ENCODE results near the gene KIRREL3. TPM values are rescaled to one million over a fixed set of nuclear protein-coding genes. Genes with fewer than 3 reads are reported as not detected.

Gene KIRREL3
- total and polyA plus RNA-seq, 5 donors from 2014 or later, result not detected

DNA sequence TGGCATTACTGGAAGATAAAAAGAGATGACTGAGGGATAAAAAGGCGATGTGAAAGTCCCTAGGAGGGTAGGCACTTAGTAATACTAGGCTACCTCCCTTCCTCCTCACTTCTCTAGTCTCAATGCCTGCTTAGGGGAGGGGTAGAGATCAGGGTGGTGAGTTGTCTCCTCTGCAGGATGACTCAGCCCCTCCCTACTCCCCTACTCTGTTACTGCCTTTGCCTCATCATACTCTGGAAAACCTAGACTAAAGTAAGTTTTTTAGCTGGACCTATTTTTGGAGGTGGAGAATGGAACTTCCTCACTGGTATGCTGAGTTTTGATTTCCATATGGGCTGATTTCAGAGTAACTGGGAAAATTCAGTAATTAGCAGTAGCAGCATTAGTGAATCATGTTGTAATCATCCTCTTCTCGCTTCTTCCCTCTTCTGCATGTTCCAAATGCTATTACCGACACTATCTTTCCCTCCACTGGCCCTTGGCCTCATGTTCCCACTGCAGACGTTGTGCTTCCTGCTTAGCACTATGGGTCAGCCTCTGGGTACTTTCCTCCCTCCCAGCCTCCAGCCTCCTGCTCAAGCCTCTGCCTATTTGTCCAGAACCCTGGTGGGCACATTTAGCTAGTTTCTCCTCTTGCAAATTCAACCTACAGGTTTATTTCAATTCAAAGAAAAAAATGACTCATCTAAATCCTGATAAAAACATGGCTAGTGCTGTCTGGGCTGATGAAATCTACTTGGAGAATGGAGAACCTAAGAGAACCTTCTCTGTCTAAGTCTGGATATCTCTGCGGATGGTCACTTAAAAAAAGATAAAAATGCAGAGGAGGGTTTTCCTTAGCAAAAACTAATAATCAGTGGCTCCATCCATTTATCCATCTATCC lies 363.4 kb downstream of the KIRREL3 start:
- Histone ChIP-seq H3K36me3 (ENCODE audit: control insufficient read depth, insufficient read depth, low read length) (no peaks in the 10 kb centered on the region), H3K27ac (ENCODE audit: insufficient read depth, low read length, poor library complexity, severe bottlenecking) (no peak overlapping the region), H3K4me3 (ENCODE audit: low read depth, low read length) (no peak overlapping the region), H3K27me3 (ENCODE audit: control insufficient read depth, insufficient read depth, low read length) (peaks cover 2% of the 10 kb centered on the region), H3K4me1 (ENCODE audit: control insufficient read depth, insufficient read depth, low read length, poor library complexity, severe bottlenecking) (no peaks in the 10 kb centered on the region), H3K9me3 (ENCODE audit: control insufficient read depth in 2 of 2, low read length in 2 of 2) (no peaks in the 10 kb centered on the region)
- Mint-ChIP-seq H3K4me3 (no peak overlapping the region), H3K27ac (no peak overlapping the region), H3K9me3 (peaks cover 0 to 4% (median 0%) of the 10 kb centered on the region in 7 donors), H3K27me3 (peaks cover 7% of the 10 kb centered on the region), H3K36me3 (no peaks in the 10 kb centered on the region), H3K4me1 (no peaks in the 10 kb centered on the region)
- no peak for ATAC-seq (ENCODE audit: low read depth in 2 of 2)
- no peak for DNase-seq

GRCh38 chr11:126635511-126635910 lies 365.1 kb downstream of the KIRREL3 start:
- no peaks in the 10 kb centered on the region for H3K36me3 ChIP-seq (ENCODE audit: control insufficient read depth, insufficient read depth, low read length)
- H3K27me3 ChIP-seq (ENCODE audit: control insufficient read depth, insufficient read depth, low read length), result peaks cover 2% of the 10 kb centered on the region
- no peaks in the 10 kb centered on the region for H3K36me3 Mint-ChIP-seq
- ATAC-seq (ENCODE audit: low read depth in 2 of 2) (no peak), DNase-seq (no peak)
- no peaks in the 10 kb centered on the region for H3K4me1 Mint-ChIP-seq
- no peak overlapping the region for H3K27ac ChIP-seq (ENCODE audit: insufficient read depth, low read length, poor library complexity, severe bottlenecking)
- H3K4me3 ChIP-seq (ENCODE audit: low read depth, low read length), result no peak overlapping the region
- peaks cover 0 to 4% (median 0%) of the 10 kb centered on the region in 7 donors for H3K9me3 Mint-ChIP-seq
- no peak overlapping the region for H3K4me3 Mint-ChIP-seq
- H3K9me3 ChIP-seq (ENCODE audit: control insufficient read depth in 2 of 2, low read length in 2 of 2), result no peaks in the 10 kb centered on the region
- no peaks in the 10 kb centered on the region for H3K4me1 ChIP-seq (ENCODE audit: control insufficient read depth, insufficient read depth, low read length, poor library complexity, severe bottlenecking)
- H3K27me3 Mint-ChIP-seq, result peaks cover 7% of the 10 kb centered on the region
- no peak overlapping the region for H3K27ac Mint-ChIP-seq

GRCh38 chr11:126634963-126635362 lies 365.6 kb downstream of the KIRREL3 start:
- H3K27me3 ChIP-seq (ENCODE audit: control insufficient read depth, insufficient read depth, low read length), result peaks cover 2% of the 10 kb centered on the region
- DNase-seq (no peak), ATAC-seq (ENCODE audit: low read depth in 2 of 2) (no peak)
- H3K9me3 ChIP-seq (ENCODE audit: control insufficient read depth in 2 of 2, low read length in 2 of 2), result no peaks in the 10 kb centered on the region
- H3K27me3 Mint-ChIP-seq, result peaks cover 7% of the 10 kb centered on the region
- H3K4me1 Mint-ChIP-seq, result no peaks in the 10 kb centered on the region
- no peaks in the 10 kb centered on the region for H3K4me1 ChIP-seq (ENCODE audit: control insufficient read depth, insufficient read depth, low read length, poor library complexity, severe bottlenecking)
- H3K9me3 Mint-ChIP-seq, result peaks cover 0 to 4% (median 0%) of the 10 kb centered on the region in 7 donors
- H3K36me3 ChIP-seq (ENCODE audit: control insufficient read depth, insufficient read depth, low read length), result no peaks in the 10 kb centered on the region
- no peaks in the 10 kb centered on the region for H3K36me3 Mint-ChIP-seq
- no peak overlapping the region for H3K27ac Mint-ChIP-seq
- no peak overlapping the region for H3K4me3 ChIP-seq (ENCODE audit: low read depth, low read length)
- H3K4me3 Mint-ChIP-seq, result no peak overlapping the region
- no peak overlapping the region for H3K27ac ChIP-seq (ENCODE audit: insufficient read depth, low read length, poor library complexity, severe bottlenecking)

DNA sequence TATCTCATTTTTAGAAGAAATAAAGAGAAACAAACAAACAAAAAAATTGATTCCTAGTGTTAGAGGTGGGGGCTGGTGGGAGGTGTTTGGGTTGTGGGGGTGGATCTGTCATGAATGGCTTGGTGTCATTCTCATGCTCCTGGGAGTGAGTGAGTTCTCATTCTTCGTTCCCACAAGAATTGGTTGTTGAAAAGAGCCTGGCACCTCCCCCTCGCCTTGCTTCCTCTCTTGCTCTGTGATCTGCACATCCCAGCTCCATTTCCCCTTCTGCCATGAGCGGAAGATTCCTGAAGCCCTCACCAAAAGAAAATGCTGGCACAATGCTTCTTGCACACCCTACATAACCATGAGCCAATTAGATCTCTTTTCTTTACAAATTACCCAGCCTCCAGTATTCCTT lies 367.2 kb downstream of the KIRREL3 start:
- H3K9me3 ChIP-seq (ENCODE audit: control insufficient read depth in 2 of 2, low read length in 2 of 2), result no peaks in the 10 kb centered on the region
- DNase-seq, result no peak
- H3K27ac ChIP-seq (ENCODE audit: insufficient read depth, low read length, poor library complexity, severe bottlenecking), result no peak overlapping the region

DNA sequence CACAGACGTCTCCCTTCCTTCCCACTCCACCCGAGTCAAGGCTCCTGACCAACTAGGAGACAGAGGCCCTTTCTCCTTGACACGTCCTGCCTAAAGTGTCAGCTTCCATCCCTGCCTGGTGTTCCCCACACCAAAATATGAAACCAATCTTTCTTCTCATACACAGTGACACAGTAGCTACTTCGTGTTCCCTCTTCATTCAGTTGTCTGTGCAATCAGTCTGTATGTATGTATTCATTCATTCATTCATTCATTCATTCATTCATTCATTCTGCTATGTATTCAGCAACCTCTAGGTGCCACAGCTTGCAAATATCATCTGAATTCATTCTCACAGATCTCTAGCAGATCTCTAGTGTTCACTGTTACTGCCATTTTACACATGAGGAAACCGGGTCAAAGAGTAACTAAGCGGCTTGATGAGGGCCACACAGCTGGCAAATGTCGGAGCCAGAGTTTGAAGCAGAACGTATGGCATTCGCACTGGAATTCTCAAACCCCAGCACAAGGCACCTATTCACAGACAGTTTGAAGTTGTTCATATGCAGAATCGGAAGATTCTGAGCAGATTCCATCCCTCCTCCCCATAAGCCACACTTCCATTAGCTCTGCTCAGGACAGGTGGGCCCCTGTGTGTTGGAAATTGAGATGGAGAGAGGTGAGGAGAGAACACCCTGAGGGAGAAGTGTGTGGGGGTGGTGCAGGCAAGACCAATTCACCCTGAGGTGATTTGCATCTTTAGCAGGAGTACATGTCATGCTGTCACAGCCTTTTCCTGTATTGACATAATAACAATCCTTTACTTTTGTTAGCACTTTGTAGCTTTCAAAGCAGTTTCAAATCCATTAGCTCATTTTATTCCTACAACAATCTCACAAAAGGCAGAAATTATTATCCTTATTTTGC lies 369.4 kb downstream of the KIRREL3 start:
- no peaks in the 10 kb centered on the region for H3K36me3 ChIP-seq (ENCODE audit: control insufficient read depth, insufficient read depth, low read length)
- H3K4me1 Mint-ChIP-seq, result no peaks in the 10 kb centered on the region
- H3K27me3 Mint-ChIP-seq, result no peaks in the 10 kb centered on the region
- no peak overlapping the region for H3K27ac Mint-ChIP-seq
- no peaks in the 10 kb centered on the region for H3K36me3 Mint-ChIP-seq
- no peak overlapping the region for H3K4me3 ChIP-seq (ENCODE audit: low read depth, low read length)
- no peak for ATAC-seq (ENCODE audit: low read depth in 2 of 2)
- DNase-seq, result no peak
- H3K27ac ChIP-seq (ENCODE audit: insufficient read depth, low read length, poor library complexity, severe bottlenecking), result no peak overlapping the region
- H3K4me3 Mint-ChIP-seq, result no peak overlapping the region
- no peaks in the 10 kb centered on the region for H3K9me3 ChIP-seq (ENCODE audit: control insufficient read depth in 2 of 2, low read length in 2 of 2)
- no peaks in the 10 kb centered on the region for H3K27me3 ChIP-seq (ENCODE audit: control insufficient read depth, insufficient read depth, low read length)
- H3K9me3 Mint-ChIP-seq, result peaks cover 0 to 3% (median 1%) of the 10 kb centered on the region in 7 donors
- H3K4me1 ChIP-seq (ENCODE audit: control insufficient read depth, insufficient read depth, low read length, poor library complexity, severe bottlenecking), result no peaks in the 10 kb centered on the region

More for the DNA sequence above, 367.2 kb downstream of the KIRREL3 start:
- no peak for ATAC-seq (ENCODE audit: low read depth in 2 of 2)
- no peaks in the 10 kb centered on the region for H3K36me3 ChIP-seq (ENCODE audit: control insufficient read depth, insufficient read depth, low read length)
- Mint-ChIP-seq H3K27ac (no peak overlapping the region), H3K27me3 (peaks cover 7% of the 10 kb centered on the region), H3K36me3 (no peaks in the 10 kb centered on the region), H3K4me3 (no peak overlapping the region), H3K4me1 (no peaks in the 10 kb centered on the region), H3K9me3 (peaks cover 0 to 4% (median 0%) of the 10 kb centered on the region in 7 donors)
- no peak overlapping the region for H3K4me3 ChIP-seq (ENCODE audit: low read depth, low read length)
- H3K27me3 ChIP-seq (ENCODE audit: control insufficient read depth, insufficient read depth, low read length), result peaks cover 2% of the 10 kb centered on the region
- H3K4me1 ChIP-seq (ENCODE audit: control insufficient read depth, insufficient read depth, low read length, poor library complexity, severe bottlenecking), result no peaks in the 10 kb centered on the region

DNA sequence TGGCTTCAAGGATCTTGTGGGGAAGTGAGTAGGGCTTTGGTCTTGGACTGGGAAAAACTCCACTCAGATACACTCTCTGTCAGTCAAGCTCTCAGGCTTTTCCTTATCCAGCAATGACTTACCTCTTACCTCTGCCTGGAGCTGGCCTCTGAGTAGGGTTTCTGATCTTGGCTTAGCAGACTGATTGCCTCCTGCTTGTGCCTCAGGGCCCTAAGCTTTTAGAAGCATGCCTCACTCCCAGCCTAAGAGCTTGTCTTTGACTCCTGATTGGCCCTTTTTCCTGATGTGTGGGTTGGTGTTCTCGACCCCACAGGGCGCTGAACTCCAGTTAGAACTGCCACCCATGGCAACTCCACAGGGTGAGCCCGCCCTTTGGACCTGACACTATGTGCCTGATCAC lies 370.1 kb downstream of the KIRREL3 start:
- no peak overlapping the region for H3K27ac ChIP-seq (ENCODE audit: insufficient read depth, low read length, poor library complexity, severe bottlenecking)
- Mint-ChIP-seq H3K4me3 (no peak overlapping the region), H3K9me3 (peaks cover 0 to 3% (median 1%) of the 10 kb centered on the region in 7 donors), H3K27me3 (no peaks in the 10 kb centered on the region), H3K4me1 (no peaks in the 10 kb centered on the region), H3K27ac (no peak overlapping the region), H3K36me3 (no peaks in the 10 kb centered on the region)
- ATAC-seq (ENCODE audit: low read depth in 2 of 2) (no peak), DNase-seq (no peak)
- H3K27me3 ChIP-seq (ENCODE audit: control insufficient read depth, insufficient read depth, low read length), result no peaks in the 10 kb centered on the region
- H3K9me3 ChIP-seq (ENCODE audit: control insufficient read depth in 2 of 2, low read length in 2 of 2), result no peaks in the 10 kb centered on the region
- no peak overlapping the region for H3K4me3 ChIP-seq (ENCODE audit: low read depth, low read length)
- no peaks in the 10 kb centered on the region for H3K4me1 ChIP-seq (ENCODE audit: control insufficient read depth, insufficient read depth, low read length, poor library complexity, severe bottlenecking)
- H3K36me3 ChIP-seq (ENCODE audit: control insufficient read depth, insufficient read depth, low read length), result no peaks in the 10 kb centered on the region

GRCh38 chr11:126628790-126629621 lies 371.6 kb downstream of the KIRREL3 start:
- H3K27me3 Mint-ChIP-seq, result no peaks in the 10 kb centered on the region

More at GRCh38 chr11:126628790-126629621, 371.6 kb downstream of the KIRREL3 start:
- Histone ChIP-seq H3K4me1 (ENCODE audit: control insufficient read depth, insufficient read depth, low read length, poor library complexity, severe bottlenecking) (no peaks in the 10 kb centered on the region), H3K9me3 (ENCODE audit: control insufficient read depth in 2 of 2, low read length in 2 of 2) (no peaks in the 10 kb centered on the region), H3K4me3 (ENCODE audit: low read depth, low read length) (no peak overlapping the region), H3K27me3 (ENCODE audit: control insufficient read depth, insufficient read depth, low read length) (no peaks in the 10 kb centered on the region), H3K27ac (ENCODE audit: insufficient read depth, low read length, poor library complexity, severe bottlenecking) (no peak overlapping the region), H3K36me3 (ENCODE audit: control insufficient read depth, insufficient read depth, low read length) (no peaks in the 10 kb centered on the region)
- Mint-ChIP-seq H3K4me3 (no peak overlapping the region), H3K36me3 (no peaks in the 10 kb centered on the region), H3K27ac (no peak overlapping the region), H3K4me1 (no peaks in the 10 kb centered on the region), H3K9me3 (peaks cover 0 to 5% (median 1%) of the 10 kb centered on the region in 7 donors)
- DNase-seq (no peak), ATAC-seq (ENCODE audit: low read depth in 2 of 2) (no peak)
